Endodermal cell (in vitro differentiated cells): ENCODE measurements around the gene LPP. TPM values are rescaled to one million over a fixed set of nuclear protein-coding genes. Genes with fewer than 3 reads are reported as not detected.

ENCODE experiments used
- DNase-seq: peaks from one replicate; pipeline ENCODE4 v3.0.0-alpha.2; 2017
- H3K27ac ChIP-seq: 2 replicates; pipeline ENCODE4 v1.5.1; 2013; ENCODE audit warnings: mild to moderate bottlenecking, low read depth, low read length, moderate library complexity
- H3K27me3 ChIP-seq: 2 replicates; pipeline ENCODE4 v1.6.1; 2013; ENCODE audit warnings: mild to moderate bottlenecking, low read length, moderate library complexity; ENCODE audit not compliant: insufficient read depth, control insufficient read depth, poor library complexity, severe bottlenecking
- H3K36me3 ChIP-seq: 2 replicates; pipeline ENCODE4 v1.7.0; 2013; ENCODE audit warnings: mild to moderate bottlenecking, low read length, moderate library complexity; ENCODE audit not compliant: control insufficient read depth, insufficient read depth
- H3K4me1 ChIP-seq: one replicate; pipeline ENCODE4 v1.7.0; 2013; ENCODE audit warnings: low read length; ENCODE audit not compliant: control insufficient read depth, insufficient read depth
- H3K4me3 ChIP-seq: 2 replicates; pipeline ENCODE4 v1.5.1; 2013; ENCODE audit warnings: mild to moderate bottlenecking, low read length, moderate library complexity
- H3K9ac ChIP-seq: 2 replicates; pipeline ENCODE4 v1.6.1; 2013; ENCODE audit warnings: mild to moderate bottlenecking, low read length, moderate library complexity; ENCODE audit not compliant: poor library complexity, severe bottlenecking; ENCODE audit errors: extremely low read depth
- H3K9me3 ChIP-seq: 2 replicates; pipeline ENCODE4 v1.6.1; 2013; ENCODE audit warnings: mild to moderate bottlenecking, low read length, moderate library complexity; ENCODE audit not compliant: control insufficient read depth
- H3K27ac Mint-ChIP-seq: 2 replicates; pipeline ENCODE4 v1.8.0; 2020; ENCODE audit warnings: mixed read lengths
- H3K27me3 Mint-ChIP-seq: 2 replicates; pipeline ENCODE4 v1.8.0; 2021; ENCODE audit warnings: mild to moderate bottlenecking, mixed read lengths; ENCODE audit not compliant: insufficient read depth
- H3K36me3 Mint-ChIP-seq: 2 replicates; pipeline ENCODE4 v1.8.0; 2020; ENCODE audit warnings: low read depth, mixed read lengths
- H3K4me1 Mint-ChIP-seq: 2 replicates; pipeline ENCODE4 v1.8.0; 2020; ENCODE audit warnings: mixed read lengths
- H3K4me3 Mint-ChIP-seq: 2 replicates; pipeline ENCODE4 v1.8.0; 2020; ENCODE audit warnings: mild to moderate bottlenecking, moderate library complexity, mixed read lengths
- H3K9me3 Mint-ChIP-seq: 2 replicates; pipeline ENCODE4 v1.8.0; 2020; ENCODE audit warnings: mild to moderate bottlenecking, mixed read lengths
- WGBS, 2 experiments: methylation state at CpG; one replicate each; pipeline versions ENCODE4 v1.1.5 to v1.1.7; 2013; ENCODE audit warnings: missing lambda C conversion rate in 2 of 2, mixed read lengths in 1 of 2; ENCODE audit not compliant: insufficient coverage in 1 of 2, insufficient read length in 1 of 2; 5-methylcytosine and 5-hydroxymethylcytosine counted together
- total RNA-seq, 2 donors: library from RNA; stranded (reverse); fragmentation: NEBNext Ultra II Directional in 1 of 2; extraction: Animal tissue kit (Norgen Biotek cat#: 25700) in 1 of 2; gene quantifications; 2 replicates in 1 of 2; 3 replicates in 1 of 2; pipeline ENCODE4 v1.2.1, GENCODE V29; 2021
- TF ChIP-seq, protein P1 (sequence below): fragments of 200-600 bp; sonication (generic); conservative IDR thresholded peaks from 2 replicates; pipeline ENCODE4 v1.5.0; 2021; ENCODE audit warnings: antibody characterized with exemption, mild to moderate bottlenecking

The LPP gene
- total RNA-seq, 2 donors from 2014 or later: 78.0 to 105 TPM

DNA sequence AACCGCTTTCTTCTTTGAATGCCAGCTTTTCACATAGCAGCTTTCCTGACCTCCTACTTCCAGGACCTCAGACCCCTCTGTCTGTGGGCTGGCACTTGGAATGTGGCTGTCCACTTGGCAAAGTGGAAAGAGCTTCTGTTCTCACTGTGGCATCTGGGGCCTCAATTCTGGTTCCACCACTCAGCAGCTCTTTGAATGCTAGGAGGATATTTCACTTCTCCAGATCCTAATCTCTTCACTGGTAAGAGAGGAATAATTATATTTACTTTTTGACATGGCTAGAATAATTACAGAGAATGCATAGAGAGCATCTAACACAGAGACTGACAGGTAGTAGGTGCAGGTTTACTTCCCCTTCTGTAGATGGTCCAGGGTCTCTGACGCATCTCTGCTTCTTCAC lies 405.9 kb downstream of the LPP start:
- Mint-ChIP-seq H3K4me1 (no peaks in the 10 kb centered on the region), H3K27ac (no peak overlapping the region)
- 86 to 100% methylated on average over 1 to 2 of the region's 2 CpGs for WGBS, 2 experiments

DNA sequence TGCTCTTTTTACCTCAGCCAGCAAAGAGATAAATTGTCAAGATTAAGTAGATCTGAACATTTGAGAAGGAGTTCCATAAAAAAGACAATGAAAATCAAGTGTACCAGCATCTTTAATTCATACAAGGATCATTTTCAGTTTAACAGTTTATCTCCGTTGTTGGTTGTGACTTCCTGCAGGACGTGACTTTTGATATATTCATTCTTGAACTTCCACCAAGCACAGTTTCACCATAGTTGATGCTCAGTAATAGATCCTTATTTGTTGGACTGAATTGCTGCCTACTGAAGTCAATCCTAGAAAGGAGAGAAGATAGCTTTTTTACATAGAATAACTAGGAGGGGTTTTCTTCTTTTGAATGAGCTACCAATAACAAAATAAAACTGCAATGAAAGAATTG lies 408.2 kb downstream of the LPP start:
- Histone ChIP-seq H3K27ac (no peak overlapping the region), H3K4me1 (no peaks in the 10 kb centered on the region), H3K4me3 (no peak overlapping the region), H3K9me3 (no peaks in the 10 kb centered on the region), H3K9ac (no peak overlapping the region), H3K27me3 (no peaks in the 10 kb centered on the region), H3K36me3 (no peaks in the 10 kb centered on the region)
- Mint-ChIP-seq H3K4me1 (no peaks in the 10 kb centered on the region), H3K27me3 (no peaks in the 10 kb centered on the region), H3K36me3 (no peaks in the 10 kb centered on the region), H3K9me3 (no peaks in the 10 kb centered on the region), H3K27ac (no peak overlapping the region), H3K4me3 (no peak overlapping the region)
- 93% methylated on average over 2 of the region's 2 CpGs; no CpG with 5 or more reads in 1 of the 2 experiments for WGBS, 2 experiments
- DNase-seq: no peak
- TF ChIP-seq, protein P1, sequence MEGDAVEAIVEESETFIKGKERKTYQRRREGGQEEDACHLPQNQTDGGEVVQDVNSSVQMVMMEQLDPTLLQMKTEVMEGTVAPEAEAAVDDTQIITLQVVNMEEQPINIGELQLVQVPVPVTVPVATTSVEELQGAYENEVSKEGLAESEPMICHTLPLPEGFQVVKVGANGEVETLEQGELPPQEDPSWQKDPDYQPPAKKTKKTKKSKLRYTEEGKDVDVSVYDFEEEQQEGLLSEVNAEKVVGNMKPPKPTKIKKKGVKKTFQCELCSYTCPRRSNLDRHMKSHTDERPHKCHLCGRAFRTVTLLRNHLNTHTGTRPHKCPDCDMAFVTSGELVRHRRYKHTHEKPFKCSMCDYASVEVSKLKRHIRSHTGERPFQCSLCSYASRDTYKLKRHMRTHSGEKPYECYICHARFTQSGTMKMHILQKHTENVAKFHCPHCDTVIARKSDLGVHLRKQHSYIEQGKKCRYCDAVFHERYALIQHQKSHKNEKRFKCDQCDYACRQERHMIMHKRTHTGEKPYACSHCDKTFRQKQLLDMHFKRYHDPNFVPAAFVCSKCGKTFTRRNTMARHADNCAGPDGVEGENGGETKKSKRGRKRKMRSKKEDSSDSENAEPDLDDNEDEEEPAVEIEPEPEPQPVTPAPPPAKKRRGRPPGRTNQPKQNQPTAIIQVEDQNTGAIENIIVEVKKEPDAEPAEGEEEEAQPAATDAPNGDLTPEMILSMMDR: no peak

More for the DNA sequence above, 405.9 kb downstream of the LPP start:
- H3K36me3 ChIP-seq: no peaks in the 10 kb centered on the region
- H3K9me3 Mint-ChIP-seq: no peaks in the 10 kb centered on the region
- no peak overlapping the region for H3K4me3 ChIP-seq
- no peaks in the 10 kb centered on the region for H3K4me1 ChIP-seq
- no peaks in the 10 kb centered on the region for H3K36me3 Mint-ChIP-seq
- H3K4me3 Mint-ChIP-seq: no peak overlapping the region
- H3K27me3 ChIP-seq: no peaks in the 10 kb centered on the region
- DNase-seq: no peak
- no peak overlapping the region for H3K27ac ChIP-seq
- no peaks in the 10 kb centered on the region for H3K27me3 Mint-ChIP-seq
- H3K9ac ChIP-seq: no peak overlapping the region
- TF ChIP-seq, protein P1: no peak
- no peaks in the 10 kb centered on the region for H3K9me3 ChIP-seq

DNA sequence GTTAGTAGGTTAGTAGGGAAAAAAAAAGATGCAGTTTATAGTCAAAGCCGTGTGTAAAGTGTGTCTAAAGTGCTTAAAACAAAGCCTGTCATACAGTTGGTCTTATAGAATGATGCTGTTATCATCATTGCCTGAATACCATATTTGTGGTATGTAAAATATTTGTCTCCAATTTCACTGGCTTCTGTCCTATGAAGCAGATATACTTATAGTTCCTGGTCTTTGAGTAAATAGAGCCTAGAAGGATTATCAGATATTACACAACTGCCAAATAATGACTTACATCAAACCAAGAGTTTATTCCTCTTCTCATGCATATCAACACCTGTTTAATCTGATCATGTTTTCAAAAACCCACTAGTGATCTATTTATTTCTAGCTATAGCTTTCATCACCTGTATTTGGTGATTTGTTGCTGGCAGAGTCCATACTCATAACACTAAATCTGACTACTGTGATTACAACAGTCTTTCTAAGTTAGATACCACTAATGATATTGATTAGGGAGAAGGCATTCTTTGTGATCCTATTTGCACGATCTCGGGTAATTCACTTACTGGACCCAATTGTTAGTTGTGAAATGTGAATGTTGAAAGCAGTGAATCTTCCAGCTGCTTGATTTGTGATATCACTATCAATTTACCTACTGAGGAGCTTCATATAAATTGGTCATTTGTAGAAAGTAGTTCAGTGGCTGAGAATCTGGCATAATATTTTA lies 413.7 kb downstream of the LPP start:
- H3K9me3 ChIP-seq: no peaks in the 10 kb centered on the region
- TF ChIP-seq, protein P1: no peak
- 91 to 94% methylated on average over 3 of the region's 3 CpGs for WGBS, 2 experiments
- DNase-seq: no peak
- no peak overlapping the region for H3K4me3 Mint-ChIP-seq
- no peaks in the 10 kb centered on the region for H3K36me3 ChIP-seq
- H3K27ac ChIP-seq: no peak overlapping the region
- H3K4me1 ChIP-seq: no peaks in the 10 kb centered on the region
- H3K9me3 Mint-ChIP-seq: no peaks in the 10 kb centered on the region
- H3K27ac Mint-ChIP-seq: no peak overlapping the region
- H3K4me3 ChIP-seq: no peak overlapping the region
- H3K27me3 ChIP-seq: no peaks in the 10 kb centered on the region
- no peak overlapping the region for H3K9ac ChIP-seq
- no peaks in the 10 kb centered on the region for H3K27me3 Mint-ChIP-seq
- no peaks in the 10 kb centered on the region for H3K36me3 Mint-ChIP-seq
- H3K4me1 Mint-ChIP-seq: no peaks in the 10 kb centered on the region
